A549 (cell line): ENCODE measurements around the gene SAMD3. TPM values are rescaled to one million over a fixed set of nuclear protein-coding genes. Genes with fewer than 3 reads are reported as not detected.

Experiments
- ATAC-seq, 2 experiments: fragments of 200-7000 bp in 1 of 2; fragments of >200 bp in 1 of 2; cut with Nextera tagmentation in 1 of 2; cut with Tn5 transposase in 1 of 2; 3 replicates each; pipeline versions ENCODE4 v1.8.0 to v1.9.1; 2018 to 2020; ENCODE audit warnings: mild to moderate bottlenecking in 1 of 2, moderate library complexity in 1 of 2
- CTCF ChIA-PET: fragments of 300-600 bp; sonication (Branson Sonifier 250); formaldehyde crosslinking; extraction: SDS; loops from one replicate; lab custom pipeline; 2021; ENCODE audit warnings: antibody characterized with exemption, inconsistent platforms; lab: Yijun Ruan, JAX
- POLR2A ChIA-PET: fragments of 350-600 bp; formaldehyde crosslinking; extraction: SDS; loops from one replicate; lab custom pipeline; 2021; ENCODE audit warnings: antibody characterized with exemption, inconsistent platforms; lab: Yijun Ruan, JAX
- DNase-seq, 2 experiments: peaks; one replicate each; pipeline versions ENCODE4 v3.0.0 to v3.0.0-alpha.2; 2011 to 2016; ENCODE audit warnings: low read depth in 1 of 2, low spot score in 1 of 2
- FAIRE-seq: peaks from 2 replicates; lab custom pipeline; 2011; peaks lifted over from hg19 to GRCh38; lab: Jason Lieb, UNC
- H3K27ac ChIP-seq, 2 experiments: fragments of >200 bp; sonication (Bioruptor Twin); formaldehyde crosslinking; 3 replicates each; pipeline ENCODE4 v1.5.1; 2016 to 2017
- H3K4me1 ChIP-seq: fragments of >200 bp; sonication (Bioruptor Twin); formaldehyde crosslinking; 3 replicates; pipeline ENCODE4 v1.6.1; 2016
- H3K4me2 ChIP-seq: fragments of >200 bp; sonication (Bioruptor Twin); formaldehyde crosslinking; 3 replicates; pipeline ENCODE4 v1.6.1; 2016
- H3K4me3 ChIP-seq: fragments of >200 bp; sonication (Bioruptor Twin); formaldehyde crosslinking; 3 replicates; pipeline ENCODE4 v1.5.1; 2016
- H3K9me3 ChIP-seq: fragments of >200 bp; sonication (Bioruptor Twin); formaldehyde crosslinking; 3 replicates; pipeline ENCODE4 v1.6.1; 2016
- CBX8 ChIP-seq: fragments of 200-600 bp; sonication (generic); IDR thresholded peaks from 2 replicates; pipeline ENCODE4 v1.6.1; 2016
- CEBPB ChIP-seq, 2 experiments: fragments of >200 bp in 1 of 2; sonication (Bioruptor Twin) in 1 of 2; formaldehyde crosslinking in 1 of 2; IDR thresholded peaks; 2 replicates each; pipeline ENCODE4 v1.6.1; 2012 to 2016
- CHD2 ChIP-seq: fragments of 150-350 bp; IDR thresholded peaks from 2 replicates; pipeline ENCODE4 v1.6.1; 2014; ENCODE audit warnings: low read length; ENCODE audit not compliant: partially characterized antibody
- EHF ChIP-seq: fragments of 250-450 bp; sonication (Bioruptor Pico); IDR thresholded peaks from 2 replicates; pipeline ENCODE4 v1.5.0; 2020; ENCODE audit warnings: mild to moderate bottlenecking
- EHMT2 ChIP-seq: fragments of 200-600 bp; sonication (generic); IDR thresholded peaks from 2 replicates; pipeline ENCODE4 v1.6.1; 2016; ENCODE audit warnings: antibody characterized with exemption, low read depth, mild to moderate bottlenecking, moderate library complexity
- EP300 ChIP-seq, 2 experiments: fragments of >200 bp; sonication (Bioruptor Twin); formaldehyde crosslinking; IDR thresholded peaks; 2 replicates in 1 of 2; 3 replicates in 1 of 2; pipeline ENCODE4 v1.6.1; 2016 to 2017
- HDAC2 ChIP-seq: fragments of 200-600 bp; sonication (generic); IDR thresholded peaks from 2 replicates; pipeline ENCODE4 v1.6.1; 2016
- HES2 ChIP-seq: fragments of >200 bp; sonication (Bioruptor Twin); formaldehyde crosslinking; IDR thresholded peaks from 2 replicates; pipeline ENCODE4 v1.6.1; 2016
- HMGXB4 ChIP-seq: fragments of 250-450 bp; sonication (Bioruptor Pico); IDR thresholded peaks from 2 replicates; pipeline ENCODE4 v1.5.0; 2021; ENCODE audit warnings: mild to moderate bottlenecking, moderate library complexity, borderline replicate concordance
- JUNB ChIP-seq: fragments of >200 bp; sonication (Bioruptor Twin); formaldehyde crosslinking; IDR thresholded peaks from 2 replicates; pipeline ENCODE4 v1.6.1; 2016
- KDM5A ChIP-seq: fragments of 200-600 bp; sonication (generic); IDR thresholded peaks from 2 replicates; pipeline ENCODE4 v1.6.1; 2016; ENCODE audit warnings: antibody characterized with exemption, mild to moderate bottlenecking
- MAX ChIP-seq: IDR thresholded peaks from 2 replicates; pipeline ENCODE4 v1.6.1; 2012
- MAZ ChIP-seq: fragments of 150-350 bp; IDR thresholded peaks from 2 replicates; pipeline ENCODE4 v1.6.1; 2014; ENCODE audit warnings: antibody characterized with exemption, low read depth, low read length, borderline replicate concordance
- MYC ChIP-seq: IDR thresholded peaks from 2 replicates; pipeline ENCODE4 v1.6.1; 2012; ENCODE audit warnings: mild to moderate bottlenecking, inconsistent platforms, low read length, improper control_type of control experiment, borderline replicate concordance
- NFE2L2 ChIP-seq: fragments of 150-350 bp; conservative IDR thresholded peaks from 2 replicates; pipeline ENCODE4 v1.6.1; 2014; ENCODE audit warnings: low read length
- NPAS2 ChIP-seq: fragments of 250-450 bp; sonication (Bioruptor Pico); IDR thresholded peaks from 2 replicates; pipeline ENCODE4 v1.8.0; 2022; ENCODE audit warnings: mild to moderate bottlenecking, moderate library complexity, borderline replicate concordance
- PHF8 ChIP-seq: fragments of 200-600 bp; sonication (generic); IDR thresholded peaks from 2 replicates; pipeline ENCODE4 v1.6.1; 2016; ENCODE audit warnings: low read depth, mild to moderate bottlenecking, antibody characterized with exemption, moderate library complexity, borderline replicate concordance
- POLR2AphosphoS2 ChIP-seq: conservative IDR thresholded peaks from 2 replicates; pipeline ENCODE4 v1.6.1; 2012; ENCODE audit warnings: low read length, improper control_type of control experiment, inconsistent platforms
- RARB ChIP-seq: fragments of 250-450 bp; sonication (Bioruptor Pico); IDR thresholded peaks from 2 replicates; pipeline ENCODE4 v1.8.0; 2021; ENCODE audit warnings: mild to moderate bottlenecking, moderate library complexity
- RCOR1 ChIP-seq: fragments of 150-350 bp; IDR thresholded peaks from 2 replicates; pipeline ENCODE4 v1.6.1; 2014; ENCODE audit warnings: antibody characterized with exemption, low read length, low read depth
- REST ChIP-seq: fragments of 200-600 bp; sonication (generic); IDR thresholded peaks from 2 replicates; pipeline ENCODE4 v1.6.1; 2016; ENCODE audit warnings: antibody characterized with exemption, mild to moderate bottlenecking, moderate library complexity
- RNF2 ChIP-seq: fragments of 200-600 bp; sonication (generic); IDR thresholded peaks from 2 replicates; pipeline ENCODE4 v1.6.1; 2016; ENCODE audit warnings: low read depth, mild to moderate bottlenecking, antibody characterized with exemption, moderate library complexity, borderline replicate concordance
- TFCP2L1 ChIP-seq: fragments of 250-450 bp; sonication (Bioruptor Pico); IDR thresholded peaks from 2 replicates; pipeline ENCODE4 v1.5.0; 2021; ENCODE audit warnings: mild to moderate bottlenecking
- TP53 ChIP-seq: fragments of 250-450 bp; sonication (Bioruptor Pico); IDR thresholded peaks from 2 replicates; pipeline ENCODE4 v1.5.0; 2021; ENCODE audit warnings: mild to moderate bottlenecking, moderate library complexity
- ZC3H11A ChIP-seq: fragments of 450-650 bp; IDR thresholded peaks from 2 replicates; pipeline ENCODE4 v1.6.1; 2014; ENCODE audit warnings: antibody characterized with exemption, mild to moderate bottlenecking
- ZNF302 ChIP-seq: fragments of 250-450 bp; sonication (Bioruptor Pico); IDR thresholded peaks from 2 replicates; pipeline ENCODE4 v1.9.0; 2021; ENCODE audit warnings: inconsistent platforms, mild to moderate bottlenecking, moderate library complexity
- ZSCAN20 ChIP-seq: fragments of 250-450 bp; sonication (Bioruptor Pico); IDR thresholded peaks from 2 replicates; pipeline ENCODE4 v1.8.0; 2022; ENCODE audit warnings: mild to moderate bottlenecking, moderate library complexity
- WGBS: methylation state at CpG from one replicate; pipeline ENCODE4 v1.1.6; 2017; ENCODE audit errors: missing lambda C conversion rate; 5-methylcytosine and 5-hydroxymethylcytosine counted together
- polyA plus RNA-seq, 4 experiments: library from polyadenylated mRNA; depleted of rRNA in 3 of 4; stranded (reverse); fragments of >200 nt; fragmentation: RNase III in 1 of 4; extraction: RNeasy Plus Mini Kit Qiagen cat#74134 plus additional on column Dnase treatment in 1 of 4; gene quantifications; 2 replicates in 3 of 4; 3 replicates in 1 of 4; pipeline ENCODE4 v1.2.3, GENCODE V29; 2011 to 2017
- TF ChIP-seq, protein P1 (sequence below): fragments of 450-650 bp; IDR thresholded peaks from 2 replicates; pipeline ENCODE4 v1.6.1; 2014; ENCODE audit warnings: antibody characterized with exemption
- TF ChIP-seq, protein P2 (sequence below): fragments of >200 bp; sonication (Bioruptor Twin); formaldehyde crosslinking; IDR thresholded peaks from 3 replicates; pipeline ENCODE4 v1.5.1; 2016

The SAMD3 gene
- polyA plus RNA-seq, 2 of the 4 experiments (the other 2 are of a cell fraction), result not detected

- FAIRE-seq, result no peak
- Histone ChIP-seq H3K4me1 (no peaks in the 10 kb centered on the region), H3K4me2 (no peak overlapping the region), H3K4me3 (no peak overlapping the region), H3K27ac (no peak overlapping the region), H3K9me3 (no peaks in the 10 kb centered on the region)
- CTCF ChIA-PET, result no interaction called here
- DNase-seq, result no peak
- TF ChIP-seq JUNB (no peak), EHMT2 (no peak), ZSCAN20 (CRISPR knock-in tag) (no peak), TP53 (no peak), EHF (no peak), REST (no peak), MYC (no peak), HES2 (no peak), TFCP2L1 (CRISPR knock-in tag) (no peak), RNF2 (no peak), MAX (no peak), EP300 (IDR thresholded peaks at IDR 0.05) (no peak), KDM5A (no peak), NPAS2 (CRISPR knock-in tag) (no peak)
- TF ChIP-seq, protein P1, sequence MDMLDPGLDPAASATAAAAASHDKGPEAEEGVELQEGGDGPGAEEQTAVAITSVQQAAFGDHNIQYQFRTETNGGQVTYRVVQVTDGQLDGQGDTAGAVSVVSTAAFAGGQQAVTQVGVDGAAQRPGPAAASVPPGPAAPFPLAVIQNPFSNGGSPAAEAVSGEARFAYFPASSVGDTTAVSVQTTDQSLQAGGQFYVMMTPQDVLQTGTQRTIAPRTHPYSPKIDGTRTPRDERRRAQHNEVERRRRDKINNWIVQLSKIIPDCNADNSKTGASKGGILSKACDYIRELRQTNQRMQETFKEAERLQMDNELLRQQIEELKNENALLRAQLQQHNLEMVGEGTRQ, result no peak
- no peak for ATAC-seq
- 34% methylated on average over 2 of the region's 2 CpGs for WGBS
- POLR2A ChIA-PET, result no interaction called here
Observed at GRCh38 chr6:130127195-130127594, 95.6 kb downstream of the SAMD3 start.

DNA sequence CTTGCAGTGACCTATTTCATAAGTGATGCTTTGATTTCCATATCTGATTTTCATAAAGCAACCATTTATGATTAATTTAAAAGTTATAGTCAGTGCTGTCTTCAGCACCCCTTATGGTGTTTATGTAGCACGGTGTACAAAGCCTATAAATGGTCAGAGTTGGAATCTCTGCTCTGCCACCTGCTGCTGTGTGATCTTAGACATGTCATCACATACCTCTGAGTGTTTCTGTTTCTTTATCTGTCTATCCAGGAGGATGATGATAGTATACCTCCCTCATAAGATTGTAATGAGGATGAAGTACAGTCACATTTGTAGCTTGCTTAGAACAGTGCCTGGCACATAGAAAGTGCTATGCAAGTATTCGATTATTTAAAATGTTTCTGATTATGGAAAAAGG lies 100.5 kb downstream of the SAMD3 start:
- ATAC-seq (no peak), FAIRE-seq (no peak), DNase-seq (no peak)
- no peak overlapping the region for H3K4me2 ChIP-seq
- CTCF ChIA-PET, result no interaction called here
- H3K27ac ChIP-seq, result no peak overlapping the region
- WGBS, result 70% methylated on average over 2 of the region's 2 CpGs
- H3K4me3 ChIP-seq, result no peak overlapping the region
- no peaks in the 10 kb centered on the region for H3K9me3 ChIP-seq
- POLR2A ChIA-PET, result no interaction called here
- no peaks in the 10 kb centered on the region for H3K4me1 ChIP-seq
- no peak for TF ChIP-seq HMGXB4
- TF ChIP-seq CEBPB (IDR thresholded peaks at IDR 0.05), result no peak
- no peak for TF ChIP-seq EHF
- TF ChIP-seq POLR2AphosphoS2, result no peak
- TF ChIP-seq, protein P2, sequence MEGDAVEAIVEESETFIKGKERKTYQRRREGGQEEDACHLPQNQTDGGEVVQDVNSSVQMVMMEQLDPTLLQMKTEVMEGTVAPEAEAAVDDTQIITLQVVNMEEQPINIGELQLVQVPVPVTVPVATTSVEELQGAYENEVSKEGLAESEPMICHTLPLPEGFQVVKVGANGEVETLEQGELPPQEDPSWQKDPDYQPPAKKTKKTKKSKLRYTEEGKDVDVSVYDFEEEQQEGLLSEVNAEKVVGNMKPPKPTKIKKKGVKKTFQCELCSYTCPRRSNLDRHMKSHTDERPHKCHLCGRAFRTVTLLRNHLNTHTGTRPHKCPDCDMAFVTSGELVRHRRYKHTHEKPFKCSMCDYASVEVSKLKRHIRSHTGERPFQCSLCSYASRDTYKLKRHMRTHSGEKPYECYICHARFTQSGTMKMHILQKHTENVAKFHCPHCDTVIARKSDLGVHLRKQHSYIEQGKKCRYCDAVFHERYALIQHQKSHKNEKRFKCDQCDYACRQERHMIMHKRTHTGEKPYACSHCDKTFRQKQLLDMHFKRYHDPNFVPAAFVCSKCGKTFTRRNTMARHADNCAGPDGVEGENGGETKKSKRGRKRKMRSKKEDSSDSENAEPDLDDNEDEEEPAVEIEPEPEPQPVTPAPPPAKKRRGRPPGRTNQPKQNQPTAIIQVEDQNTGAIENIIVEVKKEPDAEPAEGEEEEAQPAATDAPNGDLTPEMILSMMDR, result no peak
- TF ChIP-seq HES2, result no peak
- no peak for TF ChIP-seq RARB (CRISPR knock-in tag)
- TF ChIP-seq HDAC2, result no peak
- no peak for TF ChIP-seq EP300 (IDR thresholded peaks at IDR 0.05)
- no peak for TF ChIP-seq ZNF302 (CRISPR knock-in tag)
- TF ChIP-seq RCOR1, result no peak
- no peak for TF ChIP-seq MAZ
- TF ChIP-seq ZC3H11A, result no peak
- TF ChIP-seq CHD2, result no peak
- TF ChIP-seq PHF8, result no peak
- TF ChIP-seq NFE2L2, result no peak
- no peak for TF ChIP-seq CBX8
- TF ChIP-seq, all 56 proteins: peak for 0
